Activated naive CD8-positive, alpha-beta T cell treated with anti-CD3 and anti-CD28 coated beads, Interleukin-2, amount 50 U/mL, for 16 hours (primary cell): Measurements from ENCODE around the gene SLC7A14.

Experiments
- DNase-seq: peaks from one replicate; pipeline ENCODE4 v3.0.0-alpha.2; 2020; ENCODE audit warnings: low read depth, low spot score

SLC7A14 gene

GRCh38 chr3:170470063-170471016 is 115.5 kb downstream of the SLC7A14 start:
- no peak for DNase-seq

- no peak for DNase-seq
Observed at GRCh38 chr3:170469151-170470062, 116.5 kb downstream of the SLC7A14 start.

GRCh38 chr3:170467571-170468147 is 118.2 kb downstream of the SLC7A14 start:
- DNase-seq, result no peak

- DNase-seq, result no peak
Observed at GRCh38 chr3:170467007-170467406, 118.9 kb downstream of the SLC7A14 start.

GRCh38 chr3:170465955-170466354 is 119.9 kb downstream of the SLC7A14 start:
- DNase-seq, result no peak

- DNase-seq, result no peak
Observed at GRCh38 chr3:170463011-170463410, 122.9 kb downstream of the SLC7A14 start.

- no peak for DNase-seq
Observed at GRCh38 chr3:170458285-170458684, 127.6 kb downstream of the SLC7A14 start.

- no peak for DNase-seq
Observed at GRCh38 chr3:170454509-170454908, 131.4 kb downstream of the SLC7A14 start.

- no peak for DNase-seq
Observed at GRCh38 chr3:170450039-170450438, 135.8 kb downstream of the SLC7A14 start.

- no peak for DNase-seq
Observed at GRCh38 chr3:170448584-170448983, 137.3 kb downstream of the SLC7A14 start.

- DNase-seq, result no peak
Observed at GRCh38 chr3:170443457-170443856, 142.4 kb downstream of the SLC7A14 start.

- DNase-seq, result no peak
Observed at GRCh38 chr3:170442947-170443346, 142.9 kb downstream of the SLC7A14 start.

- no peak for DNase-seq
Observed at GRCh38 chr3:170441412-170441811, 144.5 kb downstream of the SLC7A14 start.

GRCh38 chr3:170440344-170440743 is 145.5 kb downstream of the SLC7A14 start:
- no peak for DNase-seq

- no peak for DNase-seq
Observed at GRCh38 chr3:170438836-170439235, 147.0 kb downstream of the SLC7A14 start.

GRCh38 chr3:170437696-170438407 is 148.0 kb downstream of the SLC7A14 start:
- DNase-seq, result no peak

- no peak for DNase-seq
Observed at GRCh38 chr3:170437176-170437575, 148.7 kb downstream of the SLC7A14 start.

- no peak for DNase-seq
Observed at GRCh38 chr3:170436697-170437096, 149.2 kb downstream of the SLC7A14 start.

GRCh38 chr3:170432416-170432815 is 153.5 kb downstream of the SLC7A14 start:
- no peak for DNase-seq

- no peak for DNase-seq
Observed at GRCh38 chr3:170431054-170431453, 154.8 kb downstream of the SLC7A14 start.

- no peak for DNase-seq
Observed at GRCh38 chr3:170429050-170429449, 156.8 kb downstream of the SLC7A14 start.
